Caco-2 (cell line): Measurements from ENCODE around the gene RAPGEF1. TPM values are rescaled to one million over a fixed set of nuclear protein-coding genes. Genes with fewer than 3 reads are reported as not detected.

Experiments used
- BruUV-seq: library from RNA; stranded (reverse); fragments of 400-500 nt; replicated peaks from 2 replicates; lab custom pipeline; 2021; lab: Mats Ljungman, UMichigan
- CTCF ChIA-PET: fragments of 300-600 bp; sonication (Branson Sonifier 250); formaldehyde crosslinking; loops from one replicate; lab custom pipeline; 2022; ENCODE audit warnings: antibody characterized with exemption; lab: Charles Lee
- POLR2A ChIA-PET: fragments of 300-600 bp; sonication (Branson Sonifier 250); formaldehyde crosslinking; loops from one replicate; lab custom pipeline; 2022; ENCODE audit warnings: antibody characterized with exemption; lab: Charles Lee
- DNase-seq, 2 experiments: peaks; one replicate each; pipeline versions ENCODE4 v3.0.0 to v3.0.0-alpha.2; 2020 to 2022
- H3K27me3 ChIP-seq: replicated peaks from 2 replicates; pipeline ENCODE4 v1.6.0; 2011; ENCODE audit warnings: low read length; ENCODE audit not compliant: control insufficient read depth, insufficient read depth
- H3K36me3 ChIP-seq: 2 replicates; pipeline ENCODE4 v1.5.1; 2011; ENCODE audit warnings: low read length; ENCODE audit not compliant: control insufficient read depth, insufficient read depth
- H3K4me1 ChIP-seq: fragments of 250-450 bp; sonication (Bioruptor Pico); 2 replicates; pipeline ENCODE4 v1.5.1; 2020; ENCODE audit warnings: mild to moderate bottlenecking
- H3K4me3 ChIP-seq: 2 replicates; pipeline ENCODE4 v1.5.1; 2011; ENCODE audit warnings: low read depth, mild to moderate bottlenecking, control low read depth, low read length
- H3K9me3 ChIP-seq: fragments of 250-450 bp; sonication (Bioruptor Pico); 2 replicates; pipeline ENCODE4 v1.5.1; 2020; ENCODE audit warnings: mild to moderate bottlenecking, moderate library complexity
- H3K27ac Mint-ChIP-seq: one replicate; pipeline ENCODE4 v1.8.0; 2022; ENCODE audit warnings: mixed read lengths; ENCODE audit not compliant: unreplicated experiment
- H3K27me3 Mint-ChIP-seq: one replicate; pipeline ENCODE4 v1.8.0; 2022; ENCODE audit warnings: mixed read lengths; ENCODE audit not compliant: insufficient read depth, unreplicated experiment
- H3K36me3 Mint-ChIP-seq: one replicate; pipeline ENCODE4 v1.8.0; 2022; ENCODE audit warnings: mild to moderate bottlenecking, mixed read lengths; ENCODE audit not compliant: insufficient read depth, unreplicated experiment
- H3K4me1 Mint-ChIP-seq: one replicate; pipeline ENCODE4 v1.8.0; 2022; ENCODE audit warnings: low read depth, mixed read lengths; ENCODE audit not compliant: unreplicated experiment
- H3K4me3 Mint-ChIP-seq: one replicate; pipeline ENCODE4 v1.8.0; 2022; ENCODE audit warnings: mild to moderate bottlenecking, moderate library complexity, mixed read lengths; ENCODE audit not compliant: unreplicated experiment
- H3K9me3 Mint-ChIP-seq: one replicate; pipeline ENCODE4 v1.8.0; 2022; ENCODE audit warnings: mixed read lengths; ENCODE audit not compliant: unreplicated experiment
- CTCF ChIP-seq, 2 experiments: fragments of 200-600 bp in 1 of 2; IDR thresholded peaks; 1 replicate in 1 of 2; 2 replicates in 1 of 2; pipeline versions ENCODE4 v1.5.1 to v1.8.0; 2011 to 2022; ENCODE audit warnings: antibody characterized with exemption in 1 of 2, control low read depth in 1 of 2, inconsistent platforms in 1 of 2, low read depth in 1 of 2, low read length in 1 of 2, mild to moderate bottlenecking in 1 of 2, moderate library complexity in 1 of 2; ENCODE audit not compliant: insufficient read depth in 1 of 2, severe bottlenecking in 1 of 2, unreplicated experiment in 1 of 2
- intact Hi-C: fragments of 100-400 bp; cut with micrococcal nuclease; formaldehyde crosslinking; loops from one replicate; pipeline ENCODE4 v1.10.0; 2022; ENCODE audit not compliant: unreplicated experiment
- total RNA-seq: library from RNA; stranded (reverse); gene quantifications from 2 replicates; pipeline ENCODE4 v1.2.3, GENCODE V29; 2022

Gene RAPGEF1
- total RNA-seq, 1 experiment from 2014 or later = 75.4 TPM

DNA sequence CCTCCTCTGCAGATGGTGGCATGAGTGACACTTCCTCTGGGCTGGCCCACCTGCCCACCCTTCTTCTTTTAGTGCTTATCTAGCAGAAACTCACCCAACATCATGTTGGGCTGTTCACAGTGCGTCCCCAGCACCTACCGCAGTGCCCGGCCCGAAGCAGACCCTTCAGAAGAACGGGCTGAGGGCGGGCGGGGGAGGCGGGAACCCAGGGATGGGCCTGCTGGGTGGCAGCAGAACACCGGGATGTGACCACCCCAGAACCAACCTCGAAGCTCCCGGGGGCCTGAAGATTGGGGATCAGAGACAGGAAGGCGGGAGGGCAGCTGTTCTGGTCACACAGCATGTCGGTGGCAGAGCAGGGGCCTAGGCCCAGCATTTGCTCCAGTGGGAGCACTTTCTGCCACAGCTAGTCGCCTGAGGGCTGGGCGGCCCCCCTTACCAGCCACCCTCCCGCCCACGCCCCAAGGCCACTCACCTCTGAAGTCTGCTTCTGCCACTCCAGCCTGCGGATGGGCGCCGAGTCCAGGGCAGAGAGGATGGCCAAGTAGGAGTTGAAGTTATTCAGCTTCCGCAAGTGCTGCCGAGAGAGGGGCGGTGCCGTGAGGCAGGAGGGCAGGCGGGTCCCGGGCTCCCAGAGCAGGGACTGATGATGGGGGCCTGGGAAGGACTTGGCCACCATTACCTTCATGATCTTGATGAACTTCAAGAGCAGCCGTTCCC is 155.9 kb downstream of the RAPGEF1 start:
- no peak for TF ChIP-seq CTCF (IDR thresholded peaks at IDR 0.05; ENCODE audit: insufficient read depth in 1 of 2, low read depth in 1 of 2, low read length in 1 of 2, severe bottlenecking in 1 of 2, unreplicated experiment in 1 of 2)
- no peak overlapping the region for H3K4me3 ChIP-seq
- peaks cover 9% of the 10 kb centered on the region for H3K36me3 ChIP-seq
- H3K27ac Mint-ChIP-seq = peak overlapping the region; percentile 49
- H3K4me1 Mint-ChIP-seq = no peaks in the 10 kb centered on the region
- ChIA-PET CTCF (no interaction called here), POLR2A (interaction anchor here (0.6 kb wide), 1 partner anchor 198 kb away, joined by 8 read pairs; no protein-coding TSS in a partner anchor)
- peaks cover 68% of the 10 kb centered on the region for H3K36me3 Mint-ChIP-seq
- intact Hi-C loops = no loop called here
- no TSS peak for BruUV-seq
- no peaks in the 10 kb centered on the region for H3K27me3 ChIP-seq
- no peaks in the 10 kb centered on the region for H3K9me3 Mint-ChIP-seq
- H3K4me1 ChIP-seq = no peaks in the 10 kb centered on the region
- no peaks in the 10 kb centered on the region for H3K9me3 ChIP-seq
- no peak for DNase-seq
- no peaks in the 10 kb centered on the region for H3K27me3 Mint-ChIP-seq
- H3K4me3 Mint-ChIP-seq = no peak overlapping the region

- Histone ChIP-seq H3K4me1 (no peaks in the 10 kb centered on the region), H3K27me3 (no peaks in the 10 kb centered on the region), H3K9me3 (no peaks in the 10 kb centered on the region), H3K36me3 (peaks cover 7% of the 10 kb centered on the region), H3K4me3 (no peak overlapping the region)
- H3K4me1 Mint-ChIP-seq = no peaks in the 10 kb centered on the region
- CTCF ChIA-PET = no interaction called here
- H3K27ac Mint-ChIP-seq = peak overlapping the region; percentile 49
- no peaks in the 10 kb centered on the region for H3K27me3 Mint-ChIP-seq
- DNase-seq = no peak
- peaks cover 69% of the 10 kb centered on the region for H3K36me3 Mint-ChIP-seq
- no peaks in the 10 kb centered on the region for H3K9me3 Mint-ChIP-seq
- POLR2A ChIA-PET = no interaction called here
- no peak overlapping the region for H3K4me3 Mint-ChIP-seq
- intact Hi-C loops = no loop called here
- no TSS peak for BruUV-seq
- TF ChIP-seq CTCF (IDR thresholded peaks at IDR 0.05; ENCODE audit: insufficient read depth in 1 of 2, low read depth in 1 of 2, low read length in 1 of 2, severe bottlenecking in 1 of 2, unreplicated experiment in 1 of 2) = no peak
Observed at GRCh38 chr9:131583337-131583645, 156.6 kb downstream of the RAPGEF1 start.

DNA sequence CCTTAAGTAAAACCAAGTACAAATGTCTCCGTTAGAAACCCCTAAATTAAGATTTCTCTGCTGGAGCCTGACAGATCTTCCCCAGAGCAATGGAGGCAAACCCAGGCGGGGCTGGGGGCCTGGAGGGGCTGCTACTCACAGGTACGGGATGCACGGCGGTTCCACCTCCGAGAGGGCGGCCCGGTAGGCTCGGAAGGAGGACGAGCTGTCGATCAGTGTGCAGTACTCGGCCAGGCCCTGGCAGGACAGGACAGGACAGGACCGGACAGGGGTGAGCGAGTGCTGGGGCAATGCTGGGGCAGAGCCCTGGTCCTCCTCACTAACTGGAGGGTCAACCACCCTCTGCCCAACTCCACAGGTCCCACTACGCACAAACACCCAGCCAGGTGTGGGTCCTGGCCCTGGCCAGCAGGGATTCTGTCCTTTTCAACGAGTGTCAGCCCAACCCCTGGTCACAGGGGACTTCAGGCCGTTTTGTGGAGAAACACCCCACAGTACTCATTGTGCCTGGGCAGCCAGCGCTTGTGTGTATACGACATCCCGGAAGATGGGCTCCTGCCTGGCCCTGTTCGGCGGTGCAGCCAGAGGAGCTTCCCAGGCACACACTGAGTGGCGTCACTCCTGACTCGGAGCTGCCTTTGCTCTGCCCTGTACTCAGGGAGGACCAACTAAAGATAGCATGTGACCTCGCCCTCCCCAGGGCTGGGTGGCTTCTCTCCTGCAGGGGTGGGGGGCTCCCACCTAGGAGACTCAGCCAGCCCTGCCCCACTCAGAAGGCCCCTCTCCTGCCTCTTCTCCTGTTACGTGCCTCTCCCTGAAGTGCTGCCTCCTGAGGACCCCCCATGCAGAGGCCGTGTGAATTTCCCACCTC is 157.2 kb downstream of the RAPGEF1 start:
- Histone ChIP-seq H3K27me3 (no peaks in the 10 kb centered on the region), H3K4me3 (no peak overlapping the region), H3K9me3 (no peaks in the 10 kb centered on the region), H3K4me1 (no peaks in the 10 kb centered on the region), H3K36me3 (peaks cover 7% of the 10 kb centered on the region)
- Mint-ChIP-seq H3K9me3 (no peaks in the 10 kb centered on the region), H3K36me3 (peaks cover 69% of the 10 kb centered on the region), H3K4me3 (no peak overlapping the region), H3K27me3 (no peaks in the 10 kb centered on the region), H3K4me1 (no peaks in the 10 kb centered on the region), H3K27ac (peak overlapping the region; percentile 49)
- CTCF ChIA-PET = no interaction called here
- POLR2A ChIA-PET = no interaction called here
- TF ChIP-seq CTCF (IDR thresholded peaks at IDR 0.05; ENCODE audit: insufficient read depth in 1 of 2, low read depth in 1 of 2, low read length in 1 of 2, severe bottlenecking in 1 of 2, unreplicated experiment in 1 of 2) = no peak
- DNase-seq = no peak
- no TSS peak for BruUV-seq
- intact Hi-C loops = no loop called here
